GDM1 (cell line): Measurements from ENCODE around the gene SLC22A7.
"Not testable (repeated sequence)": the region's sequence is repeated elsewhere in the genome, so short reads cannot be mapped to it uniquely, and the experiment has no call there.

Experiments used
- DNase-seq: peaks from one replicate; lab custom pipeline; 2025; lab: John Stamatoyannopoulos, UW

Gene SLC22A7

GRCh38 chr6:43302126-43302525 lies 4.1 kb downstream of the SLC22A7 start:
- DNase-seq: no peak

DNA sequence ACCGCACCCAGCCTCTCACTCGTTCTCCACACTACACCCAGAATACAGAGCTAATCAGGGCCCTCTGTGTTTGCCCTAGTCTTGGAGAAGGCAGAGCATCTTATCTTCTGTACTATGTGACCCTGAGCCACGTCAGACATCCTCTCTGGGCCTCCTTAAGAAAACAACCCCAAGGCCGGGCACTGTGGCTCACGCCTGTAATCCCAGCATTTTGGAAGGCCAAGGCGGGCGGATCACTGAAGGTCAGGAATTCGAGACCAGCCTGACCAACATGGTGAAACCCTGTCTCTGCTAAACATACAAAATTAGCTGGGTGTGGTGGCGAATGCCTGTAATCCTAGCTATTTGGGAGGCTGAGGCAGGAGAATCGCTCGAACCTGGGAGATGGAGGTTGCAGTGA lies 4.9 kb downstream of the SLC22A7 start:
- DNase-seq: not testable (repeated sequence)

DNA sequence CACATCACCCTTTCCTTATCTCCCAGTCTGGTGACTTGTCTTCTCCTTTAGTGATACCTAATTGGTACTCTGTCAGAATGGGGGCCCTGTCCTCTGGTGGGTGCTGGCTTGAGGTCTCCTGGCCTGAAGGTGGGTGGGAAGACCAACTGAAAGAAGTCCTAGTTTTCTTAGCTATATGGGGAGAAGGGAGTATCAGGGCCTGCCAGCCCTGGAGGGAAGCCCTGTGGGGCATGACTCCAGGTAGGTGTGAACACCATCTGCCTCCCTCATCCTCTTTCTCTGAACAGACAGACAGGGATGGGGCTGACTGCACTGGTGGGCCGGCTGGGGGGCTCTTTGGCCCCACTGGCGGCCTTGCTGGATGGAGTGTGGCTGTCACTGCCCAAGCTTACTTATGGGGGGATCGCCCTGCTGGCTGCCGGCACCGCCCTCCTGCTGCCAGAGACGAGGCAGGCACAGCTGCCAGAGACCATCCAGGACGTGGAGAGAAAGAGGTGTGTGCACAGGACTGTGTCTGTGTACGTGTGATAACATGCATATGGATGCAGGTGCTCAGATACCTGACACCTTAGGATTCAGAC lies 5.8 kb downstream of the SLC22A7 start:
- no peak for DNase-seq

- no peak for DNase-seq
Measured at GRCh38 chr6:43304361-43304760, 6.3 kb downstream of the SLC22A7 start.

DNA sequence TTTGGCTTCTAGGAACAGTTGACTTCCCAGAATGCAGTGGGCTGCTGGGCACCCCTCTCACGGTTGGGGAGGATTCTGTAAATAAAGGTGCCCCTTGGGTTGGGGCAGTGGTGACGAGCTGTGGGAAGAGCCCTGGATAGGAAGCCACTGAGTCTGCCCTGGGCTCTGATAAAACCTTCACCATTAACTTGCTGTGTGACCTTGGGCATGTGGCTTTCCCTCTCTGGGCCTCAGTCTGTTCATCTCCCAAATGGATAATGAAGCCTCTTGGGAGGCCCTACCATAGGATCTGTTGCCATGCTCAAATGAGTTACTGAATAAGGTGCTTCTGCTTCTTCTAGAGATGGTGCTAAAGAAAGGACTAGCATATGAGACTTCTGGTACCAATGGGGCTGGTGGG lies 6.8 kb downstream of the SLC22A7 start:
- DNase-seq: no peak

DNA sequence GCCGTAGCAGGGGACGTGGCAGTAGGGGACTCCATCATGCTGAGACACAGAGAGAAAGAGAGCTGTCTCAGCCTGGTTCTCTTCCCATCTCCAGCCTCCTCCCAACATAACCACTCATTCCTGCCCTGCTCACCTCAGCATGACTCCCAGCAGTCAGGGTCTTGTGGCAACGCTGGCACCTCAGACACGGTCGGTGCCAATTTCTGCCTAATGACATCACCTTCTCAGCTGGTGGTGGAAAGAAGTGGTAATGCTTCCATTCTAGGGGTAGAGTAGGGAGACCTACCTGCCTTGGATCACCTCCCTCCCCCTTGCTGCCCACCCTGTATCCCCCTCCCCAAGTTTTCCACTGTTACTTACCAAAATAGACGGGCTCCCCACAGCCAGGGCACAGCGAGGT lies 8.0 kb downstream of the SLC22A7 start:
- no peak for DNase-seq

DNA sequence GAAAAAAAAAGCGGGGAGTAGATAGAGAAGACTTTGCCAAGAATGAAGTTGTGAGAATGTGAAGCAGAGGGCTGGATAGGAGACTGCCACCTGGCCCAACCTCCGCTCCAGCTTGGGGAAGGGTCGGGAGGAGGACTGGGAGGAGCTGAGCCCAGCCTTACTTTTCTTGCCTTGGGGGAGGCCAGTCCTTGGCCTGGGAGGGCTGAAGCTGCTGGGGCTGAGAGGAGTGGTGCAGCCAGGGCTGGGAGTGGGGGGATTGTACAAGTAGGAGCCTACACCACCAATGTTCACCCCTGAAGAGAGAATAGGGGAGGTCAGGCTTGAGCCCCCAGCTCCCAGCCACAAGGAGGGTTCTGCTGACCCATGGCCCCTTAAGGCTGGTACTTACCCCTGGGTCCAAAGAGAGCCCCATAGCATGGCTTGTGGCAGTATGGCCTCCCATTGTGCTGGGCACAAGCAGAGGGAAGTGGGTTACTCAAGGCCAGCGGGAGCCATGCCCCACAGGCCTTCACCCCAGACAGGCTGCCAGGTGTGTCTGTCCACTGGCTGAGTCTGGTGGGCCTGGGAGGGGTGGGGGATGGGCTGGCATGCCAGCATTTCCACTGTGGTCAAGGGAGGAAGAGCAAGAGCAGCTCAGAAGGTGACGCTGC lies 9.5 kb downstream of the SLC22A7 start:
- DNase-seq: no peak

DNA sequence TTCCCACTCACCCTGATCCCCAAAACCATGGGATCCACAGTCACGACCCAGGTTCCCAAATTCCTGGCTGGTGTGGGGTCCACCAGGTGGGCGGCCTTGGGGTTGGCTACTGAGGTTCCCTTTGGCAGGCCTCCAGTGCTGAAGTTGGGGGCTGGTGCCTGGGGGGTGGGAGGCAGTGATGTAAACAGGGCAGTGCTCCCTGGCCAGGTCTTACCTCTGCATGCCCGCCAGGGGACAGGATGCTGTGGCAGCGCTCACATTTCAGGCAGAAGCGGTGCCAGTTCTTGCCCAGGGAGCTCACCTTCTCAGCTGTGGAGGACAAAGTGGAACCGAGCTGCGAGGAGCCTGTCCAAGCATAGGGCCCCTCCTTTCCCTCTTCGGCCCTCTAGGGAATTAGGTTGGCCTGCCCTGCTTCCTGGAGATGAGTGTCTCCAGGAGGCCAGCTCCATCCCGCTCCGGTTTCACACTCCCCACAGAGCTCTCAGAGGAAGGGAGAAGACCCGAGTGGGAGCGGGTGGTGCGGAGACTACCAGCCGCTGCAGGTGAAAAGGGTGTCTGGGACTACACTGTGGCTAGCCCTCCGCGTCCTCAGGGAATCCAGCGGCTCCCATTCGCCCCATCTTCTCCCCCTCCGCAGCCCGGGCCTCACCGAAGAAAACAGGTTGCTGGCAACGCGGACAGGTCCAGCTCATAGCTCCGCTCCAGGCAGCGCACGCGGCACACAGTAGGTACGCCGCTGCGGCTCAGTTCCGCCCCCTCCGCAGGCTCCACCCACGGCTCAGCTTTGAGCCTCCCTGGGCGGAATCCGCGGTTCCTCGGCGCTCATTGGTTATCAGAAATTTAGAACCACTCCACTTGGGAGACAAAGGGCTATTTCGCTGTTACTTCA lies 10.3 kb downstream of the SLC22A7 start, which contains the start of gene CRIP3:
Gene CRIP3, minus strand, starts transcription at position 726 of the 889 bp plus-strand sequence. Its CDS starts 34 bp downstream, at position 692.
- DNase-seq: no peak

DNA sequence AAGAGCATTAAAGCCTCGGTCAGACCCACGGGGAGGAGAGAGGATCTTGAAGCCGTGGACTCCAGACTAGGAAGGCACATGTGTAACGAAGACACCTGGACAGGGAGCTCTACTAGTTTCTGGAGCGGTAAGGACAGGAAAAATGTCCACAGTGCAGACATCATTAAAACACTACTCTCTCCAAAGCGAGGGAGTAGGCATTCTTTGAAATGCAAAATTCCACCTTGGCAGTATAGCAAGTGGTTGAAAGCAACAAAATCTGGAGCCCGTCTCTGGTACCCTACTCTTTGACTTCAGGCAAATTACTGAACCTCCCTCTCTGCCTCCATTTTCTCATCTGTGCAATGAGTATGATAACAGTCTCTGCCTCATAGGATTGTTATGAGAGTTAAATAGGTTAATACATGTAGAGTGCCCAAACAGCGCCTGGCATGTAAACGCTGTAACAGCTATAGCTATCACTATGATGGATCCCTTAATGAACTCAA lies 11.0 kb downstream of the SLC22A7 start:
- no peak for DNase-seq

GRCh38 chr6:43310134-43310533 lies 12.1 kb downstream of the SLC22A7 start:
- DNase-seq: no peak

DNA sequence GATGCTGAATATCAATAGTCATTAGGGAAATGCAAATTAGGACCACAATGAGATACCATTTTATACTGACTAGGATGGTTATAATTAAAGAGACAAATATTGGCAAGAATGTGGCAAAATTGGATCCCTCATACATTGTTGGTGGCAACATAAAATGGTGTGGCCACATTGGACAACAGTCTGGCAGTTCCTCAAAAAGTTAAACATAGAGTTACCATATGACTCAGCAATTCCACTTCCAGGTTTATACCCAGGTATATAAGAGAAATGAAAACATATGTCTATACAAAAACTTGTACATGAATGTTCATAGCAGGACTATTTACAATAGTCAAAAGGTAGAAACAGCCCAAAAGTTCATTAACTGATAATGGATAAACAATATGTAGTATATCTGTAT lies 12.6 kb downstream of the SLC22A7 start:
- peak; percentile 38 for DNase-seq

DNA sequence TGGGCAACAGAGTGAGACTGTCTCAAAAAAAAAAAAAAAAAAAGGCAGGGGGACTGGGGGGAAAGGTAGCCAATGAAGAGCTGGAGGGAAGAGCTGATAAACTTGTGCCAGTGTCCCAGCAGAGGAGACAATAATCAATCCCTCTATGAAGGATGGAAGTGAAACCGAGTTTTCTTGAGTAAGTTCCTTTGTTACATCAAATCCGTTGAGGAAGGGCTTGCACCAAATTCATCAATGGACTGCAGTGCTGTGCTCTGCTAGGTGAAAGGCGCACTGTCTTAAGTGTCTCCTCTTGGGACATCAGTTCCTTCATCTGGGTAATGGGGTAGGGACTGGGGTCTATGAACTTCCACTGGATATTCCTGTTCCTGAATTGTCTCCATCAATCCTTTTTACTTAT lies 13.6 kb downstream of the SLC22A7 start:
- DNase-seq: no peak

DNA sequence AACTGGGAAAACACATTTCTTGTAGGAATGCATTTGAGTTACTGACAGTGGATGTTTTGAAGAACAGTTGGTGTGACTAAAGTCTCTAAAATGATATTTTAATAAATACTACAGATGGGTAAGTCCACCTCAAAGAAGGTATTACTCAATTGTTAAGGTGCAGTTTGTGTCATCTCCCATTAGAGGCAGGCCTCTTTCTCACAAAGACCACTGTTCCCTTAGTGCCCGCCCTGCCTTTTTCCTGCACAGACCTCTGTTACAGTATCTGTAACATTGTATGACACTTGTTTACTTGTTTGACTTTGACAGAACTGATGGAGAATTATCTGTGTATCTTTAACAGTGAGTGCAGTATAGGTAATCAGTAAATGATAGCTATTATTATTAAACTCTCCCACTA lies 15.8 kb downstream of the SLC22A7 start:
- DNase-seq: no peak

GRCh38 chr6:43318011-43318410 lies 20.0 kb downstream of the SLC22A7 start:
- no peak for DNase-seq

DNA sequence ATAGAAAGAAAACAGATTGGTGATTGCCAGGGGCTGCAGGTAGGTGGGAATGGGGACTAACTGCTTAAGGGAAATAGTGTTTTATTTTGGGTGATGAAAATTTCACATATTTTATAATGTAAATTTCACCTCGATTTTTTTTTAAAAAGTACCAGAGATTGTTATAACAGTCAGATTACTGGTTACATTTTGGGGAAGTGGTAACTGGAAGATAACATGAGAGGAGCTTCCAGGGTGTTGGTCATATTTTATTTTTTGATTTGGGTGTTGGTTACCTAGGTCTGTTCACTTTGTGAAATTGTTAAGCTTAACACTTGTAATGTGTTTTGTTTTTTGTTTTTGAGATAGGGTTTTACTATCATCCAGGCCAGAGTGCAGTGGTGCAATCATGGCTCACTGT lies 27.8 kb downstream of the SLC22A7 start:
- no peak for DNase-seq

DNA sequence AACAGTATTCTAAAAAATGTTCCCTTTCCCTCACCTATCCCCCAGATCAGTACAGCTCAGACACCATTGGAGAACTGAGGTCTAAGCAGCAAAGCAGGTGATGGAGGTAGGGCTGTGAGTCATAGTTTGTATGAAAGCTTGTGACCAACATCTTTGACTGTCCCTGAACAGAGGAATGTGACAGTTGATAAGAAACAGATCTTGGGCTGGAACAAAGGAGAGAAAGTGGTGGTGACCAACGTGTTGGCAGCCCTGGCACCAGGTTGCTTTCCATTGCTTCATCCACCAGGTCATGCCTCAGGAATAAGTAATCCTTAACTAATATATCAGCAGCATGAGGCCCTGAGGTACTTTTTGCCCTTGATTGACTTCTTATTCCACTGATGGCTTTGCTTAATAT lies 30.5 kb downstream of the SLC22A7 start:
- DNase-seq: no peak

DNA sequence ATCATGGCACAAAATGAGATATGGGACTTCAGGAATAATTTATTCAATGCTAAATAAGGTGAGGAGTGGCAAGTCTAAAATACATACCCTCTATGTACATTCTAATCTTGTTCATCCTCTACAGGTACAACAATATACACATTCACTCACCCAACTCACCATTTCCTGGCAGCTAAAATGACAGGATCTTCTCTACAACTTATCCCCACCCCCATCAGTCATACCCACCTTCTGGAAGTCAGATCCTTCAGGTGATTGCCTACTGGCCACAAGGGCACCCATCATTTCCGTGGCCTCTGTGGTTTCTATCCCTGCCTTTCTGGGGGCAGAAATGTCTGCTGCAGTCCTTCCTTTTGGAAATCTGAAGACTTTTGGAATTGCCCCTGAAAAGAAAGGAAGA lies 33.4 kb downstream of the SLC22A7 start:
- no peak for DNase-seq

DNA sequence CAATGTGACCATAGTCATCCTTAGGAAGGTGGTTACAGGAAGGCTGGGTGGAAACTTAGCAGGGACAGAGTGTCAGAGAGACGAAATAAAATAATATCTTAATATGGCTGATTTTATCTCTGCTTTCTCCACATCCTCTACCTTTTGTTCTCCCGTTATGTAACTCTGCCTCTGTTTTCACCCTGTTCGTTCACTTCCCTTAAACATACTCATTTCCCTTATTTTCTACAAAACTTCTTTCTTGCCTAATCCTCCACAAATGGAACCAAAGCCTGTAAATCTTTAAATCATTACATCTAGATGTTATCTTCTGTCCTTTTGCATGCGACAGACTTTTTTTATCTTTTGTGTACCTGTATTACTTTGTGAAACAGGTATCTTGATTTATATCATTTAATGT lies 33.8 kb downstream of the SLC22A7 start:
- DNase-seq: no peak

GRCh38 chr6:43334466-43335095 lies 36.5 kb downstream of the SLC22A7 start:
- peak; percentile 2 for DNase-seq

DNA sequence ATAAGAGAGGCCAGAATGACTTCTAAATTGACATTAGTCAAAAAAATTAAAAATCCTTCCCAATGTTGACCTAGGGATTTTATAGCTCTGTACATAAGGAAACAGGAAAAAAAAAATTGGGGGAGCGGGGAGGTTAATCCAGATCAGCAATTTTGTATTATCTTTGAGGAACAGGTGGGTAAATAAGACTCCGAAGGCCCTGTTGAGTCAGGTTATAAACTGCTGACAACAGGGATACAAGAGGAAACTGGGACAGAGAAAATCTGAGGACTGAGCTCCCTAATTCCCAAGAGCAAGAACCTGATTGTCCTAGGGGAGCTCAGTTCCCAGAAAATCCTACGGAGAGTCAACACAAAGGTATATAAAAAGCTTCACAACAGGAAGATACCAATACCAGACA lies 37.4 kb downstream of the SLC22A7 start:
- DNase-seq: no peak

GRCh38 chr6:43336382-43336781 lies 38.3 kb downstream of the SLC22A7 start:
- DNase-seq: no peak

DNA sequence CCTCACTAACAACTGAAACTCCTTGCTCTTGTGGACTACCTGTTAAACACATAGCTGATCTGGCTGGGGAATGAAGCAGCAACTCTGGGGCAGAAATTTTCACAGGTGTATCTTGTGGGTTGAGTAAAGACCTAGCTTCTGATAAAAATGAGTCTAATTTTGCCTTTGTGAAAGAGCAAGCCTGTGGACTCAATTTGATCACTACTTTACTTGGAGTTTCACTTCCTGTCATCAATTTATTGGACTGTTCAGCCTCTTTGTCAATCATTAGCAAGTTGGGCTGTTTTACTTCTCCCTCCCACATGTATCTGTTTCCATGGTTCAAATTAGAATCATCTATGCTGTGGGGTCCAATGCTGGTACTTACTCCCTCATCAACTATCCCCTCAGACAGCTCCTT lies 40.2 kb downstream of the SLC22A7 start:
- DNase-seq: no peak
